Astrocyte of the spinal cord (primary cell): ENCODE data around the gene WWP2.

Source experiments
- DNase-seq: peaks from one replicate; pipeline ENCODE4 v3.0.0; 2011; ENCODE audit warnings: low read depth, low spot score
- H3K4me3 ChIP-seq: 2 replicates; pipeline ENCODE4 v1.5.1; 2011; ENCODE audit warnings: low read depth, mild to moderate bottlenecking, low read length, moderate library complexity
- CTCF ChIP-seq: IDR thresholded peaks from 2 replicates; pipeline ENCODE4 v1.5.1; 2012; ENCODE audit warnings: low read depth, mild to moderate bottlenecking, low read length, inconsistent platforms
- in situ Hi-C: cut with HindIII; loops from 2 replicates; pipeline ENCODE4 v1.10.0; 2017; ENCODE audit warnings: low sequenced_read_pairs

Gene WWP2

GRCh38 chr16:69934044-69934443 lies 171.9 kb downstream of the WWP2 start:
- no peak overlapping the region for H3K4me3 ChIP-seq
- no peak for DNase-seq
- no peak for TF ChIP-seq CTCF
- in situ Hi-C loops = no loop called here

GRCh38 chr16:69934751-69935150 lies 172.6 kb downstream of the WWP2 start:
- no peak for DNase-seq
- in situ Hi-C loops = no loop called here
- H3K4me3 ChIP-seq = no peak overlapping the region
- TF ChIP-seq CTCF = no peak

- in situ Hi-C loops = no loop called here
- no peak for DNase-seq
- no peak overlapping the region for H3K4me3 ChIP-seq
- TF ChIP-seq CTCF = no peak
These were observed 173.2 kb downstream of the WWP2 start for GRCh38 chr16:69935278-69935711.

- no peak for TF ChIP-seq CTCF
- no peak overlapping the region for H3K4me3 ChIP-seq
- DNase-seq = no peak
- in situ Hi-C loops = no loop called here
These were observed 173.6 kb downstream of the WWP2 start for GRCh38 chr16:69935740-69936139.

GRCh38 chr16:69936252-69936651 lies 174.1 kb downstream of the WWP2 start:
- H3K4me3 ChIP-seq = no peak overlapping the region
- no peak for TF ChIP-seq CTCF
- DNase-seq = no peak
- in situ Hi-C loops = no loop called here

- in situ Hi-C loops = no loop called here
- no peak for TF ChIP-seq CTCF
- no peak for DNase-seq
- no peak overlapping the region for H3K4me3 ChIP-seq
These were observed 174.6 kb downstream of the WWP2 start for GRCh38 chr16:69936751-69937211.

- no peak for DNase-seq
- no peak overlapping the region for H3K4me3 ChIP-seq
- in situ Hi-C loops = no loop called here
- TF ChIP-seq CTCF = peak; percentile 39
These were observed 175.4 kb downstream of the WWP2 start for GRCh38 chr16:69937465-69937951.
